HuH-7 (cell line): Measurements from ENCODE around the gene EMC10.
"Not testable (repeated sequence)": the region's sequence is repeated elsewhere in the genome, so short reads cannot be mapped to it uniquely, and the experiment has no call there.

Experiments
- DNase-seq: peaks from one replicate; pipeline ENCODE4 v3.0.0; 2011; ENCODE audit warnings: low spot score

Gene EMC10

GRCh38 chr19:50476224-50476906, at the start of gene EMC10, which contains the start of gene GARIN5A:
Gene EMC10, plus strand, starts transcription at chr19:50476507. Its CDS starts 38 bp downstream, at chr19:50476545.
Gene GARIN5A, minus strand, starts transcription at chr19:50476848. Its CDS starts 460 bp downstream, at chr19:50476388.
- no peak for DNase-seq

- no peak for DNase-seq
Observed at GRCh38 chr19:50427318-50427925, 48.9 kb upstream of the EMC10 start.

GRCh38 chr19:50427997-50428425, 48.3 kb upstream of the EMC10 start:
- no peak for DNase-seq

- no peak for DNase-seq
Observed at GRCh38 chr19:50428772-50429463, 47.4 kb upstream of the EMC10 start.

DNA sequence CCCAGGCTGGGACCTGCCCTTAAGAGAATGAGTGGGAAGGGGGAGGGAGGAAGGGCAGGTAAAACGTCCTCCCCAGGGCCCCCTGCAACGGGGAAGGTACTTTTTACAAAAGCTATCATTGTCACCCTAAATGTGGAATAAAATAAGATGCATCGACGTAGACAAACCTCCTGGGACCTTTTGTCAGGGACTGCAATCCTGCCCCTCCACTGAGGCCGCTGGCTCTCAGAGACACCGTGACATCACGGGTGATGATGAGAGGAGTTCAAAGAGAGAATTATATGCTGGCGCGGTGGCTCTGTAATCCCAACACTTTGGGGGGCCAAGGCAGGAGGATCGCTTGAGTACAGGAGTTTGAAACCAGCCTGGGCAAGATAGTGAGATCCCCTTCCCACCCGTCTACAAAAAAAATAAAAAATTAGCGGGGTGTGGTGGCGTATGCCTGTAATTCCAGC, 45.4 kb upstream of the EMC10 start:
- DNase-seq = no peak

DNA sequence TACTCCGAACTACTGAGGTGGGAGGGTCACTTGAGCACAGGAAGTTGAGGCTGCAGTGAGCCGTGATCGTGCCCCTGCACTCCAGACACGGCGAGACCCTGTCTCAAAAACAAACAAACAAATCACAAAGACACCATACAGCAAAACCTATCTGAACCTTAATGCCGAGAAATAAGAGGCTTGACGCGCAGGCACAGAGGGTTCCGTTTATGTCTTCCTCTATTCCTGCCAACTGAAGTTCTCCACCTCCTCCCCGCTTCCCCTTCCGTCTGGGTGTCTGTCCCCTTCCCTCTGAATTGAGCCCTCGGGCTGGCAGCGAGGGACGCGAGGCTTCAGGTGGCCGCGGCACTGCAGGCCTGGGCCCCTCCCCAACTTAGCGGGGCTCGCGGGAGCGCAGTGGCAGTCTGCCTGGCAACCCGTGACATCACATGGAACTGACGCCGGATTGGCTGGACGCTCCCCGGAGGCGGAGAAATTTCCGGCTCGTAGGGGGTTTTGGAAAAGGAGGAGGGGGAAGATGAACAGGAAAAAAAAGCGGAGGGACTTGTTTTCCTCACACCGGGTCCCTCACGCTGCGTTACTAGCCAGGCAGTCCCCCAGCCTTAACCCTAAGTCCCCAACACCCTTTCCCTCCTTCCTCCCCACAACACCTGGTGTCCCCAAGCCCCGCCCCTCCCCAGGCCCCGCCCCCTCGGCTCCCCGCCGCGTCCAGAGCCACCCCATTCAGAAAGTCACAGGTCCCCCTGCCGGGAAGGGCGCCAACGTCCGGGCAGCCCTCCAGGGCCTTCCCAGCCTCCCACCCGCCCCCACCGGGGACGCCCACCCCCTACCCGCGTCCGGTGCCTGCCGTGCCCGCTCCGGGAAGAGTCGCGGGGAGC, 44.7 kb upstream of the EMC10 start:
- DNase-seq = peak; percentile 96

DNA sequence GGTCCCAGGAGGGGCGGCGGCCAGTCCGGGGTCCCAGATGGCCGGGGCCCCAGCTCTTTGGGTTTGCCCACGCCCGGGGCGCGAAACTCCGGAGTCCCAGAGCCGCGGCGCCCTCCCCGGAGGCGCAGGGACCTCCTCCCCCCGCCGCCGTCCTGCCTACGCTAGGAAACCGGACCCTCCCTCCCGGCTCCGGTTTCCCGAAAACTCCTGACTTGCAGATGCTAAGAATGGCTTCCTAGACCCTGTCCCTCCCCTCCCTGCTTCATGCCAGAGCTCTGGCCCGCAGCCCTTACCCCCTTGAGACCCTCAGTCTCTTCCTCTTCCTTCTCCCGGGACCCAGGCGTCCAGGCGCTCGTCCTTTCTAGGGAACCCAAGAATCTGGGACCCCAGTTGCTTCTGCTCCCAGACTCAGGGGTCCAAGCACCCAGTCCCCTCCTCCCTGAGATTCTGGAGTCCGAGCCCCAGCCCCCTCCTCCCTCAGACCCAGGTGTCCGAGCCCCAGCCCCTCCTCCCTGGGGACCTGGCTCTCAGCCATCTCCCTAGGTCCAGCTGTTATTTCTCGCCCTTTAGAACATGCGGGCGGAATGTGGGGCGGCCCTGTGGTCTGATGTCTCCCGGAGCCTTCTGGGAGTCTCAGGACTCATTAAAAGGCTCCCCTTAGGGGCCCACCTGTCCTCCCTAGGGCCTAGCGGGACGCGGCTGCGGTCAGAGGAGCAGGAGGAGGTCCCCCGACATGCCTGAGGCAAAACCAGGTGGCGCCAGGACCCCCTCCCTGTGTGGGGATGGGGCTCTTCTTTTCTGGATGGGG, 43.9 kb upstream of the EMC10 start, which contains the start of gene MYBPC2:
MYBPC2 (plus strand) TSS at position 672 of the 808 bp plus-strand sequence; CDS start at position 734, 62 bp downstream.
- DNase-seq = no peak

DNA sequence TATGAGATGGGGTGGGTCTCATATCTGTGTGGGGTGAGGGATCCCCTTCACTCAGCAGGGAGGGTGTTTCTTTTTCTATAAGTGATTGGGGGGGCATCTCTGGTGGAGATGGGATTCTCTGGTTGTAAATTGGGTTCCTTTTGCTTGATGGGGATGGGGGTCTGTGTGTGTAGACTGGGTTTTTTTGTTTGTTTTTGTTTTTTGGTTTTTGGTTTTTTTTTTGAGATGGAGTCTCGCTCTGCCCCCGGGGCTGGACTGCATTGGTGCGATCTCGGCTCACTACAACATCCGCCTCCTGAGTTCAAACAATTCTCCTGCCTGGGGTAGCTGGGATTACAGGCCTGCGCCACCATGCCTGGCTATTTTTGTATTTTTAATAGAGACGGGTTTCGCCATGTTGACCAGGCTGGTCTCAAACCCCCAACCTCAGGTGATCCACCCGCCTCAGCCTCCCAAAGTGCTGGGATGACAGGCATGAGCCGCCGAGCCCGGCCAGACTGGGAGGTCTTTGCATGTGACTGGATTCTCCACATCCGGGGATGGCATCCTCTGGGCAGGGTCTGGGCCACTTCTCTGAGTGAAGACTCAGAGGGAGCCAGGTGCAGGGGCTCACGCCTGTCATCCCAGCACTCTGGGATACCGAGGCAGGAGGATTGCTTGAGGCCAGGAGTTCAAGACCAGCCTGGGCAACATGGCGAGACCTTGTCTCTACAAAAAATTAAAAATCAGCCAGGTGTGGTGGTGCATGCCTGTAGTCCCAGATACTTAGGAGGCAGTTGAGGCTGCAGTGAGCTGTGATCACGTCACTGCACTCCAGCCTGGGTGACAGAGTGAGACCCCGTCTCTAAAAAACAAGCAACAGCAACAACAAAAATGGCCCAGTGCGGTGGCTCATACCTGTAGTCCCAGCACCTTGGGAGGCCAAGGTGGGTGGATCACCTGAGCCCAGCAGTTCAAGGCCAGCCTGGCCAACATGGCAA, 42.8 kb upstream of the EMC10 start:
- DNase-seq = no peak

DNA sequence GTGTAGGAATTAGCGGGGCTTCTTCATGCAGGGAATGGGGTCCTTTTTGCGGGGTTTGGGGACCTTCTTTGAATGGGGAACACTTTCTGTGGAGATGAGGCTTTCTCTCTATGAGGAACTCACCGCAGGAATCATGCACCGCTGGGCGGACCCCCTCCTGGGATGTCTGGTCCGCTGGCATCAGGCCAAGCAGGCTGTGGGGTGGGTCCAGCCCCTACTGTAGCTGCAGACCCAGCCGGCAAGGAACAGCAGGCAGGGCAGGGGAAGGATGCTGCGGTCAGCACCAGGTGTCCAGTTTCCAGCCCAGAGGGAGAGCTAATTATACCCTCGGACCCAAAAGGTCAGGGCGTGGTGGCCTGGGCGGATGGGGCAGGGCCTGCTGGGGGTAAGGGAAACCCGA, 41.8 kb upstream of the EMC10 start:
- DNase-seq = no peak

DNA sequence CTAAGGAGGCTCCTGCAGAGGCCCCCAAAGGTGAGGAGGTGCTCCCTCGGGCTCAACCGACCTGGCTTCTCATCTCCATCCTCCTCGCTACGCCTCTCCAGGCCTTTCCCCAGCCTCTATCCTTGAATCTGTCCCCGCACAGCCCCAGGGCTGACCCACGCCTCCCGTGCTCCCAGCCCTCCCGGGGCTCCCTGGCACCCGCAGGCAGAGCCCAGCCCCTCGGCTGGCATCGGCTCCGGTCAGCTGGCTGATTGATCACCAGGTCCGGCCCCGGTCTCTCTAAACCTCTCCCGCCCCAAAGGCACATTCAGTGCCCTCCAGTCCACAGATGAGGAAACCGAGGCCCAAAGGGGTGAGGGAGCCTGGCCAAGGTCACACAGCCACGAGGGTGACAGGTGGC, 41.1 kb upstream of the EMC10 start:
- DNase-seq = no peak

- no peak for DNase-seq
Observed at GRCh38 chr19:50435627-50436026, 40.7 kb upstream of the EMC10 start.

DNA sequence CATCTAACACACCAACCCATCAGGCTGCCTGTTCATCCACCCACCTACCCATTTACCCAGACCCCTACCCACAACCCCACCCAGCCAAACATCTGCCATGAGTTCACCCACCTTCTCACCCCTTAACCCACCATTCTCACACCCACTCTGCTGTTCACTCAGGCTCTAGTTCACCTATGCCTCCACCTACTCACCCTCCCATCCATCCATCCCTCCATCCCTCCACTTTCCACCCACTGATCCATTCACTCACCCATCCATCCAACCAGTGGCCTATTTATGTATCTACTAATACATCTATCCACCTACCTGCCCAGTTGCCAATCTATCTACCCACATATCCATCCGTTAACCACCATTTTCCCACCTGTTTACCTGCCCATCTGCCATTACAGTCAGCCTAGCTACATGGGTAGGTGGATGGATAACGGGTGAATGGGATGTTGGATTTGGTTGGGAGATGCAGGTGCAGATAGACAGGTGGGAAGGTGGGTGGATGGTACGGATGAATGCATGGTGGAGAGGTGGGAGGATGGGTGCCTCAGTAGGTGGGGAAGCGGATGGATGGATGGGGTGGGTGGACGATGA, 38.4 kb upstream of the EMC10 start:
- DNase-seq = no peak

DNA sequence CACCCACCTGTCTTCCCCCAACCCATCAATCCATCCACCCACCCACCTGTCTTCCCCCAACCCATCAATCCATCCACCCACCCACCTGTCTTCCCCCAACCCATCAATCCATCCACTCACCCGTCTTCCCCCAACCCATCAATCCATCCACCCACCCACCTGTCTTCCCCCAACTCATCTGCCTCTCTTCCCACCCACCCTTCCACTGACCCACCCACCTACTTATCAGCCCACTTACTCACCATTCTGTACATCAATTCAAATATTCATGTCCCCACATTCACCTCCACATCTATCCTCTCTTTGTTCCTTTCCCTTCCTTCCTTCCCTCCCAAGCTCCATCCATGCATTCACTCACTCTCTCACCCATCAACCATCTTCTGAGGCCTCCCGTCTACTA, 37.2 kb upstream of the EMC10 start:
- DNase-seq = not testable (repeated sequence)

GRCh38 chr19:50444059-50444458, 32.2 kb upstream of the EMC10 start:
- no peak for DNase-seq

- no peak for DNase-seq
Observed at GRCh38 chr19:50447053-50447452, 29.3 kb upstream of the EMC10 start.

GRCh38 chr19:50447750-50448149, 28.6 kb upstream of the EMC10 start:
- no peak for DNase-seq

DNA sequence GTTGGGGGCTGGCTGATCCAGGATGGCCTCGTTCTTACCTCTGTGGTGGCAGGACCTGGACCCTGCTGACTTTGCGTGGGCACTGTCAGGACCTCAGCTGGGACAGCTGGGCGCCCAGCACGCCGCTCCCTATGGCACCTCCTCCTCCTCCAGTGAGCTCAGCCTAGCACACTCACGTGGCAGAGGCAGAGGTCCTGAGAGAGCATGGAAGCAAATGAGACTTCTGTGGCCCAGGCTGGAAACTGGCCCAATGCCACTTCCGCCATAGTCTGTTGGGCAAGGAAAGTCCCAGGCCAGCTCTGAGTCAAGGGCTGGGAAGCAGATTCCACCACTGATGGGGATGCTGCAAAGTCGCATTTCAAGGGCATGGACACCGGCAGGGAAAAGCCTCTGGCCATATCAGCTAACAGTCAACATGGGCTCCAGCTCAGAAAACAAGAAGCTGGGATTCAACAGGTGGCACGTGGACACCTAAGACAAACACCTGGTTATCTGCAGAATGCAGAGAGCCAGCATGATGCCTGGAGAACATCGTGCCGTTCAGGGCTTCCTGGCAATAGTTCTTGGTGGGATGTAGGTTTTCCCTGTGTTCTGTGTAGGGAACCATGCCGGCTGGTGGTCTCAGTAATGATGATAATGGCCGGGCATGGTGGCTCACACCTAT, 26.9 kb upstream of the EMC10 start:
- DNase-seq = no peak

DNA sequence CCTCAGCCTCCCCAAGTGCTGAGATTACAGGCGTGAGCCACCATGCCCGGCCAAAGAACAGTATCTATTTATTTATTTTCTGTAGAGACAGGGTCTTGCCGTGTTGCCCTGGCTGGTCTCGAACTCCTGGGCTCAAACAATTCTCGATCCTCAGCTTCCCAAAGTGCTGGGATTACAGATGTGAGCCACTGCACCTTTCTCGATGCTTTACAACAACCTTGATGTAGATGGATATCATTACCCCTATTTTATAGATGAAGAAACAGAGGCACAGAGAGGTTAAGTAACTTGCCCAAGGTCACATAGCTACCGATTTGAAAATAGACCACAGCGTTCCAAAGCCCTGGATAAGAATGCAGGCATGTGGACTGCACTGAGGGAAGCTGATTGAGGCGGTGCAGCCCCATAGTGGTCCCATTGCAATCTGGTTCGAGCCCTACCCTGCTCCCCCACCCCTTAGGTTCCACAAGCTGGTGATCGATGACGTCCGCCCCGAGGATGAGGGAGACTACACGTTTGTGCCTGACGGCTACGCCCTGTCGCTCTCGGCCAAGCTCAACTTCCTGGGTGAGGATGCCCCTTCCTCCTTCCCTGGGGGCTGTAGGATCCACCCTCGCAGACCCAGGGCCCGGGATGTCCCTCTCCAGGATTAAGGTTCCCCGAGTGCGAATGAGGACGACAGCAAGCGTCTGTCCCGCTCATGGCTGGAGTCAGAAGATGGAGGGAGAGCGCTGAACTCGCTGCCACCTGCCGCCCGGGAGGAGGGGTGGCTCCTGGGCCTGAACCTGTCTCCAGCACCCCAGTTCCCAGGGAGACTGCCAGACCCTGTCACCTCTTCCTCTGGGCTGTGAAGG, 25.7 kb upstream of the EMC10 start:
- DNase-seq = no peak
